Activated CD4-positive, alpha-beta memory T cell treated with anti-CD3 and anti-CD28 coated beads for 36 hours (primary cell): ENCODE measurements around the gene CNTNAP4. TPM values are rescaled to one million over a fixed set of nuclear protein-coding genes. Genes with fewer than 3 reads are reported as not detected.

ENCODE experiments used
- CTCF ChIA-PET: fragments of 350-600 bp; sonication (Branson Sonifier 250); formaldehyde crosslinking; loops from one replicate; lab custom pipeline; 2021; ENCODE audit warnings: antibody characterized with exemption, inconsistent platforms; lab: Charles Lee
- POLR2A ChIA-PET: fragments of 350-600 bp; sonication (Branson Sonifier 250); formaldehyde crosslinking; loops from one replicate; lab custom pipeline; 2021; ENCODE audit warnings: antibody characterized with exemption; lab: Charles Lee
- DNase-seq: peaks from one replicate; pipeline ENCODE4 v3.0.0-alpha.2; 2020
- H3K27ac Mint-ChIP-seq: one replicate; pipeline ENCODE4 v1.8.0; 2021; ENCODE audit warnings: mixed read lengths
- H3K27me3 Mint-ChIP-seq: one replicate; pipeline ENCODE4 v1.8.0; 2021; ENCODE audit warnings: mixed read lengths
- H3K36me3 Mint-ChIP-seq: one replicate; pipeline ENCODE4 v1.8.0; 2021; ENCODE audit warnings: mixed read lengths
- H3K4me1 Mint-ChIP-seq: one replicate; pipeline ENCODE4 v1.8.0; 2021; ENCODE audit warnings: low read depth, mixed read lengths
- H3K4me3 Mint-ChIP-seq: one replicate; pipeline ENCODE4 v1.8.0; 2021; ENCODE audit warnings: mild to moderate bottlenecking, mixed read lengths
- H3K9me3 Mint-ChIP-seq: one replicate; pipeline ENCODE4 v1.8.0; 2021; ENCODE audit warnings: mixed read lengths
- intact Hi-C: fragments of 100-400 bp; cut with micrococcal nuclease; formaldehyde crosslinking; loops from one replicate; pipeline ENCODE4 v1.15.1; 2023
- total RNA-seq, 2 experiments: library from RNA; stranded (reverse); gene quantifications; one replicate each; pipeline ENCODE4 v1.2.3, GENCODE V29; 2021

CNTNAP4 gene
- total RNA-seq, 2 experiments from 2014 or later, result not detected

DNA sequence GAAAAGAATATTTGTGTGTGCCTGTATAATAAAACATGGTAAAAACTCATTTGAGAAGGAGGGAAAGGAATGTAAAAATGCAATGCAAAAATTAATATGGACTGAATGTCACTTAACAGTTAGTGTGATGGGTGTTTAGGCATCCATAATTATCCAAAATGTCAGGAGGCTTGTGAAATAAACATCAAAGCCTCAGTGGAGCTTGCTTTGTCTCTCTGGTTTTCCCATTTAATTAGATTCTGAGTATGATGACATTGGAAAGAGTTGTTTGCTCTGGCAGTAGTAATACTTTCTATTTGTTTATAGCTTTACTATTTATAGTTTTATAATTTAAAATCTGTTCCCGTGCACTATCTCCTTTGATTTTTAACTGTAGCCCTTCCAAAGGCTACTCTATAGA is 51.9 kb downstream of the CNTNAP4 start:
- H3K4me1 Mint-ChIP-seq, result no peaks in the 10 kb centered on the region
- ChIA-PET CTCF (no interaction called here), POLR2A (no interaction called here)

DNA sequence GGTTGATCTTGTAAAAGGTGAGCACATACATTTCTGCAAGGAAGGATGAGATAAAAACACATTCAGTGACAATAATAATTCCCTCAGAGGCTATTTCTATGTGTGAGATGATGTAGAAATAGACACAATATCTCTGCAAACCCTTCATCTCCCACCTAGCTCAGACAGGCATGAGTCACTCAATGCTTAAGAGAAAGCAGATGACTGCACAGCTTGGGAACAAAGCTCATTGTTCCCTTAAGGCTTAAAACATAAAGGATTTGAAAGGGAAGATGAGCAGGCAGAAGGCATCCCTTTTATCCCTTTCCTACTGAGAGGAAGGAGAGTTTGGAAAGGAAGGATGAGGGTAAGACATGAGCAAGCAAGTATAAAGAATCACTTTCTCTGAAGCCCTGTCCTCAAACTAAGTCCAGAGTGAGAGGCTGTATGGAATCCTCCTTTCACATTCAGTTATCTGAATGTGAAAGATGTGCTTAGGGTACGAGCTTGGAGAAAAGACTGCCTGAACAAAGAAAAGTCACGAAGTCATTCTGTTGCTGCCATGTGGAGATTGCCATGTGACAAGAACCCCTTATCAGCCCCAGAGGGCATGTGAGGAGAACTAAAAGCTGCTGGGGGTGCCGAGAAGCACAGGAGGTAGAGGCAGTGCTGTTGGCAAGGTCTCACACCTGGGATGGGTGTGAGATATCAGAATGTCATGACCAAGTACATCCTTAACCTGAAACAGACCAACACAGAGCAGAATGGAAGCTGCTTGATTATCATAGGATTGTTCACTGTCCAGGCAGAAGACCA is 58.2 kb downstream of the CNTNAP4 start:
- CTCF ChIA-PET, result no interaction called here
- DNase-seq, result no peak
- Mint-ChIP-seq H3K27ac (no peak overlapping the region), H3K9me3 (peaks cover 24% of the 10 kb centered on the region), H3K36me3 (no peaks in the 10 kb centered on the region), H3K4me1 (no peaks in the 10 kb centered on the region), H3K4me3 (no peak overlapping the region), H3K27me3 (no peaks in the 10 kb centered on the region)
- POLR2A ChIA-PET, result no interaction called here
- intact Hi-C loops, result no loop called here

More for the DNA sequence above, 51.9 kb downstream of the CNTNAP4 start:
- Mint-ChIP-seq H3K4me3 (no peak overlapping the region), H3K27ac (no peak overlapping the region), H3K9me3 (peaks cover 13% of the 10 kb centered on the region), H3K27me3 (no peaks in the 10 kb centered on the region), H3K36me3 (no peaks in the 10 kb centered on the region)
- no peak for DNase-seq
- intact Hi-C loops, result no loop called here

DNA sequence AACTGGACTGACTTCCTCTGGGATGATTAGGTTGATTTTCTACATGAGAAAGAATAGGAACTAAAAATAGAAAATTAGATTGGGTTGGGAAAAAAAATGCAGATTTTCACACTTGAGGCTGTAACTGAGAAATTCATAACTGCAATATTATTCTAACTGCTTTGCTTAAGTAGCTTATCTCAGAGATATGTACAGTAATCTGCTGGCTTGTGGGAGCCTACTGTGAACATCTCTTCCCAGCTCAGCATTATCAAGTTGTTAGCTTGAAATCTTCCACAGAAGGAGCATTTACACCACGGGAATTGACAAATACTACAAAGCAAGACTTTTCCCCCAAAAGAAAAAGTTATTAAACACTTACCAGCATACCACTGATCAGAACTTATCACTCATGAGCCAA is 58.9 kb downstream of the CNTNAP4 start:
- CTCF ChIA-PET, result no interaction called here
- Mint-ChIP-seq H3K4me1 (no peaks in the 10 kb centered on the region), H3K27me3 (no peaks in the 10 kb centered on the region), H3K4me3 (no peak overlapping the region), H3K36me3 (no peaks in the 10 kb centered on the region), H3K9me3 (peaks cover 27% of the 10 kb centered on the region), H3K27ac (no peak overlapping the region)
- intact Hi-C loops, result no loop called here
- POLR2A ChIA-PET, result no interaction called here
- no peak for DNase-seq

DNA sequence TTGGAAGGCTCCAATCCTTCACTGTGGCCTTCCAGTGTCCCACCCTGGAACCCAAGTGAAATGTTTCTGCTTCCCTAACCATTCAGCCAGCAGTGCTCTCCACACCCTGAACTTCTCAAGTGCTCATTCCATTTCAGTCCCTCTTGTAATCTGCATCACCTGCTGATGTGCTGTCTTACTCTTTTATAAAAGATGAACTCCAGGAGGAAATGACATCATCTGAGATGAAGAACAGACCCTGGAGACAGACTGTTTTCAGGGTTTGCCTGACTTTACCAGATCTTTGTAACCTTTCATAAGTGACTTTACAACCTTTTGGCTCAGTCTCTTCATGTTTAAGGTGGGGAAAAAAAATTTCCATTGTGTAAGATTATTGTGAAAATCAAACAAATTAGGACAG is 61.3 kb downstream of the CNTNAP4 start:
- Mint-ChIP-seq H3K4me1 (no peaks in the 10 kb centered on the region), H3K27me3 (no peaks in the 10 kb centered on the region), H3K4me3 (no peak overlapping the region), H3K9me3 (peaks cover 24% of the 10 kb centered on the region), H3K36me3 (no peaks in the 10 kb centered on the region), H3K27ac (no peak overlapping the region)
- intact Hi-C loops, result no loop called here
- POLR2A ChIA-PET, result no interaction called here
- DNase-seq, result no peak
- CTCF ChIA-PET, result no interaction called here

DNA sequence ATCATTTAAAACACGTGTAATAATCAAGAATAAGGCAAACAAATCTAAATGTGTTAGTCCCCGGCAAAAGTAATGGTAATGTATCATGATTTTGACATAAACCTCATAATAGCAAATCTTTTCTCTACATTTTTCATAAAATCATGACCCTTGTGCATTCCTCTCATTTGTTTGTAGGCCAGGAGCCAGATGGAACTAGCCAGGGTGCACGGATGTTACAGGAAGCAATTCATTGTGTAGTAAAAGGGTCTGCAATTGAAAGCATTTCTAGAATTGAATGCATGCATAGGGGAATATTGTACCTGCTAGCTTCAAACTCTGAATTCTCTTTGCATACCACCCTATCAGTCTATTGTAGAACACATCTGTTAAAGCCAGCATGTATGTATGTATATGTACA is 66.6 kb downstream of the CNTNAP4 start:
- CTCF ChIA-PET, result no interaction called here

DNA sequence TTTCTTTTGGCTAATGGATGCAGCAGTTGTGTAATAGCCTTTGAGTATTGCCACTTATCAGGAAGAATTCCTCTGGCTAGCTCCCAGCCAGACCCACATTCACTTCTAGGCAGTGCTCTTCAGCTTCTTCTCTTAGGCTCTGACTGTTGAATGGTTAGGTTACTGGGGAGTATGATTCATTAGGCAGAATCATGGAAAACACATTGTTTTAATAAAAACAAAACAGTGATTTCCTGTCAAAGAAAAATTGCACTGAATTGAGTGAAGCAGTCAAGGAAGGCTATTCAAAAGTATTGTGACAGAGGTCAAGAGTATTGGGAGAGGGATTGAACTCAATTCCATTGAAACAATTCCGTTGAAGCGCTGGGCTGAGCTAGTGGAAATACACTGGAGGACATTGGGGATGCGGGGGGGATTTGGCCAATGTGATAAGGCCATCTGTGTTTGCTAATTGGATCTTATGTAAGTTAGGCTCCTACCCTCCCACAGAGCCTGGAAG is 68.0 kb downstream of the CNTNAP4 start:
- no peak for DNase-seq
- POLR2A ChIA-PET, result no interaction called here
- H3K27me3 Mint-ChIP-seq, result no peaks in the 10 kb centered on the region
- intact Hi-C loops, result no loop called here
- peaks cover 11% of the 10 kb centered on the region for H3K9me3 Mint-ChIP-seq
- CTCF ChIA-PET, result no interaction called here
- no peaks in the 10 kb centered on the region for H3K36me3 Mint-ChIP-seq
- no peak overlapping the region for H3K4me3 Mint-ChIP-seq
- no peak overlapping the region for H3K27ac Mint-ChIP-seq
- no peaks in the 10 kb centered on the region for H3K4me1 Mint-ChIP-seq

More for the DNA sequence above, 66.6 kb downstream of the CNTNAP4 start:
- Mint-ChIP-seq H3K4me3 (no peak overlapping the region), H3K27ac (no peak overlapping the region), H3K4me1 (no peaks in the 10 kb centered on the region), H3K36me3 (no peaks in the 10 kb centered on the region), H3K9me3 (peaks cover 11% of the 10 kb centered on the region), H3K27me3 (no peaks in the 10 kb centered on the region)
- no peak for DNase-seq
- POLR2A ChIA-PET, result no interaction called here
- intact Hi-C loops, result no loop called here

DNA sequence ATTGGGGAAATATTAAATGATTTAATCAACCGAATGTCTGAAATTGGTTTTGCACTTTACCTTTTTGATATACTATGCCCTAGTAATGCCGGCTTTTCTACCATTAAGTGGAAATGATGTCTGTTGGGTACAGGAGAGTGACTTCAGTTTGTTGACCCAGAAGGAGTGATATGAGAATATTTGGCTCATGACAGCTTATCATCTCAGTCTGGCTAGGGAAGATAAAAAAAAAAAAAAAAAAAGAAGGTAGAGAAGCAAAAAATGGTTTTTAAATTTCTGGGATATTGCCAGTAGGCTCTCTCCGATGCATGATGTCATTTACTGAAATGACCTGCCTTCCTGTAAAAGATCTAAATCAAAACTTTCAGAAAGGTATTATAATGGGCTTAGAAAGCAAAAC is 69.0 kb downstream of the CNTNAP4 start:
- DNase-seq, result no peak
- H3K27ac Mint-ChIP-seq, result no peak overlapping the region
- ChIA-PET POLR2A (no interaction called here), CTCF (no interaction called here)
- intact Hi-C loops, result no loop called here
- no peaks in the 10 kb centered on the region for H3K36me3 Mint-ChIP-seq
- no peak overlapping the region for H3K4me3 Mint-ChIP-seq
- H3K27me3 Mint-ChIP-seq, result no peaks in the 10 kb centered on the region
- H3K4me1 Mint-ChIP-seq, result no peaks in the 10 kb centered on the region
- H3K9me3 Mint-ChIP-seq, result peaks cover 7% of the 10 kb centered on the region

DNA sequence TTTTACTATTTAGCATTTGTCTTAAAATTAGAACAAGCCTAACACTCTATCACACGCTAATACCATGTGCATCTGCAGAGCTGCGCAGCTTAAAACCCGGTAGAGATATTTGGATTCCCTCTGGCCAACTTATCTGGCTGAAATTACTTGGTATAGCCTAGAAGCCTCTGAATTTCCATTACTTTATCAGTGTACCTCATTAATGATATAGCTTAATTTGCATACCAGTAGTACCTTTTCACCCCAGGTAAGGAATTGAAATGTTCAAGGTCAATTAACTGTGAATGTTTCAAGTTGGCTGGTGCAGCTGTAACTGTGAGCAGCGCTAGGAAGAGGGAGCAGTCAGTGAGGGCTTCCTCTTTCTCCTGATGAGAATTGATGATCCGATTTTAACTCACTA is 74.2 kb downstream of the CNTNAP4 start:
- H3K4me1 Mint-ChIP-seq, result no peaks in the 10 kb centered on the region
- intact Hi-C loops, result no loop called here
- H3K9me3 Mint-ChIP-seq, result no peaks in the 10 kb centered on the region
- ChIA-PET CTCF (no interaction called here), POLR2A (no interaction called here)
- no peak overlapping the region for H3K4me3 Mint-ChIP-seq
- H3K36me3 Mint-ChIP-seq, result no peaks in the 10 kb centered on the region
- H3K27ac Mint-ChIP-seq, result no peak overlapping the region
- no peaks in the 10 kb centered on the region for H3K27me3 Mint-ChIP-seq
- no peak for DNase-seq

DNA sequence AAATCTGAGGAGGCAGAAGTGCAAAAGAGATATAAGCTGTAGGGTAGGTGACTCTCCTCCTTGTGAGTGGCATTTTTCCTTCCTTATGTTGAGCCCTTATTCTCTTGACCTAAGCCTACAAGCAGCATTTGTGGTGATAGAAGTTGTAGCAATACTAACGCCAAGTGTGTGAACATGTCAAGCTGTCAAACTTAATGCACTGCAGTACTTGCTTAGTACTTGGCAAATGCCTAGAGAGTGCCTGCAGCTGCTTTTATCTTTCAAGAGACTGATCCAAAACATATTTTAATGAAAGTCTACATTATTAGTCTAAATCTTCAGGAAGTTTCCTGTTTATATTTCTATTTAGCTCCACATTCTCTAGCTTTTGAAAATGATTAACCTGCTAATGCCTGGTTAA is 83.2 kb downstream of the CNTNAP4 start:
- H3K27ac Mint-ChIP-seq, result no peak overlapping the region
- CTCF ChIA-PET, result interaction anchor here (0.6 kb wide), 1 partner anchor 734 kb away, joined by 5 read pairs; no protein-coding TSS in a partner anchor
- peaks cover 7% of the 10 kb centered on the region for H3K9me3 Mint-ChIP-seq
- no peaks in the 10 kb centered on the region for H3K27me3 Mint-ChIP-seq
- no peaks in the 10 kb centered on the region for H3K4me1 Mint-ChIP-seq
- no peak overlapping the region for H3K4me3 Mint-ChIP-seq
- DNase-seq, result no peak
- intact Hi-C loops, result no loop called here
- H3K36me3 Mint-ChIP-seq, result no peaks in the 10 kb centered on the region
- POLR2A ChIA-PET, result interaction anchor here (0.6 kb wide), 1 partner anchor 198 kb away, joined by 3 read pairs; no protein-coding TSS in a partner anchor

DNA sequence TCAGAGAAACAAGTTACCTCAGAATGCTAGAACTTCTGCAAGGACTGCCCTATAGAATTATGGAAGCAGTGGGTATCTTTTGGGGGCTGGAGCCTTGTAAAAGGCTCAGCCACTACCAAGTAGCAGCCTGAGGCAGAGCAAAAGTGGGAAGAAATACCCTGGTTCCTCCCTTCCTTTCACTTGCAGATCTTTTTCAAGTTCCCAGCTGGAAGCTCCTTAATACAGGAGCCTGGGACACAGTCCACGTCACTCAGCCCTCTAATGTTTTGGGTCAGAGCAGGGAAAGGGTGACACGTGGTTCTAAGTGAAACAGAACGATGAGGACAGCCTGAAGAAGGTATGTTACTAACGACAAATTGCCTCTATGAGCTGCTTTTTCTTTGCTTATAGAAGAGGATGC is 93.1 kb downstream of the CNTNAP4 start:
- no peaks in the 10 kb centered on the region for H3K36me3 Mint-ChIP-seq
- no peak overlapping the region for H3K4me3 Mint-ChIP-seq
- no peaks in the 10 kb centered on the region for H3K27me3 Mint-ChIP-seq

DNA sequence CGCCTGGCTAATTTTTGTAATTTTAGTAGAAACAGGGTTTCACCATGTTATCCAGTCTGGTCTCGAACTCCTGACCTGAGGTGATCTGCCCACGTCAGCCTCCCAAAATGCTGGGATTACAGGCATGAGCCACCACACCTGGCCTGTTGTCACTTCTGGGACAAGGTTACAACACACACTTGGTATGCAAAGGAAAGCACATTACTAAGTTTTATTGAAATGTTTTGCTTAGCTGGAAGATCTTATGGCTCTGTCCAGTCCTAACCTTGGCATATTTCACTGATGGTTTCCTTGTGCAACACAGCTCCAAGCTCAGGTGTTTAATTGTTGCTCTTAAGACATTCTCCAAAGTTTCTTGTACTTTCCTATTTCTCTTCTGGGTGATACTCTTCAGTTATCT is 94.2 kb downstream of the CNTNAP4 start:
- no peak overlapping the region for H3K27ac Mint-ChIP-seq
- POLR2A ChIA-PET, result interaction anchor here (0.6 kb wide), 1 partner anchor 462 kb away, joined by 3 read pairs; no protein-coding TSS in a partner anchor
- H3K9me3 Mint-ChIP-seq, result peaks cover 6% of the 10 kb centered on the region
- CTCF ChIA-PET, result no interaction called here
- no peak for DNase-seq
- H3K36me3 Mint-ChIP-seq, result no peaks in the 10 kb centered on the region
- no peaks in the 10 kb centered on the region for H3K4me1 Mint-ChIP-seq
- no peak overlapping the region for H3K4me3 Mint-ChIP-seq
- intact Hi-C loops, result no loop called here
- H3K27me3 Mint-ChIP-seq, result no peaks in the 10 kb centered on the region

More for the DNA sequence above, 93.1 kb downstream of the CNTNAP4 start:
- Mint-ChIP-seq H3K4me1 (no peaks in the 10 kb centered on the region), H3K9me3 (peaks cover 10% of the 10 kb centered on the region), H3K27ac (no peak overlapping the region)
- CTCF ChIA-PET, result no interaction called here
- DNase-seq, result no peak
- intact Hi-C loops, result no loop called here
- POLR2A ChIA-PET, result no interaction called here

DNA sequence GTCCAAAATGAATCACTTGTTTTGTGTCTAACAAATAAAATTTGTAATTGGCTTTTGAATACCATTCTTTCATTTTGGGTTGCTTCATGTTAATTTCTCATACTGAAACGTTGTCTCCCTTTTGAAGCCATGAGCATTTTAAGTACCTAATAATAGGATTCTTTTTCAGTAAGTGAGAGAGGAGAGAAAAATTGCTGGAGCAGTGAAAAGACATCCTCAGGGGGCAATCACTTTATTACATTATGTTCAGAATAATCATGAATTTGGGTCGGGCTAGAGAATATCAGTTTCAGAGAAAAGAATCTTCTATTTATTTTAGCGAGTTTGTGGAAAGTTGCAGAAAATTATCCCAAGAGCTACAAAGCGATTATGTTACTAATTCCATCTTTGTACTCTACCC is 96.8 kb downstream of the CNTNAP4 start:
- Mint-ChIP-seq H3K27me3 (no peaks in the 10 kb centered on the region), H3K9me3 (peaks cover 13% of the 10 kb centered on the region), H3K4me3 (no peak overlapping the region), H3K27ac (no peak overlapping the region), H3K36me3 (no peaks in the 10 kb centered on the region), H3K4me1 (no peaks in the 10 kb centered on the region)
- DNase-seq, result no peak
- CTCF ChIA-PET, result no interaction called here
- intact Hi-C loops, result no loop called here
- POLR2A ChIA-PET, result no interaction called here

DNA sequence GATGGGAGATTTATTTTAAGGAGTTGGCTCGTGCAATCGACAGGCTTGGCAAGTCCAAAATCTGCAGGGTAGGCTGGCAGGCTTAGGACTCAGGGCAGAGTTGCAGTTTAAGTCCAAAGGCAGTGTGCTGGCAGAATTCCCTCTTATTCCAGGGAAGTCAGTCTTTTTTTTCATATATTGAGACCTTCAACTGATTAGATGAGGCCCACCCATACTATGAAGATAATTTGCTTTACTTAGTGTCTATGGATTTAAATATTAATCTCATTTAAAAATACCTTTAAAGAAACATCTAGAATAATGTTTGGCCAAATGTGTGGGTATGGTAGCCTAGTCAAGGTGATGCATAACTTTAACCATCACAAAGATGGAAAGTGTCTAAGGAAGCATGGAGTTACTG is 99.8 kb downstream of the CNTNAP4 start:
- Mint-ChIP-seq H3K9me3 (peaks cover 8% of the 10 kb centered on the region), H3K4me3 (no peak overlapping the region), H3K27ac (no peak overlapping the region), H3K36me3 (no peaks in the 10 kb centered on the region), H3K27me3 (no peaks in the 10 kb centered on the region), H3K4me1 (no peaks in the 10 kb centered on the region)
- DNase-seq, result no peak
- POLR2A ChIA-PET, result no interaction called here
- CTCF ChIA-PET, result no interaction called here
- intact Hi-C loops, result no loop called here
